ENCODE data around the gene ORC3.

Gene ORC3

DNA sequence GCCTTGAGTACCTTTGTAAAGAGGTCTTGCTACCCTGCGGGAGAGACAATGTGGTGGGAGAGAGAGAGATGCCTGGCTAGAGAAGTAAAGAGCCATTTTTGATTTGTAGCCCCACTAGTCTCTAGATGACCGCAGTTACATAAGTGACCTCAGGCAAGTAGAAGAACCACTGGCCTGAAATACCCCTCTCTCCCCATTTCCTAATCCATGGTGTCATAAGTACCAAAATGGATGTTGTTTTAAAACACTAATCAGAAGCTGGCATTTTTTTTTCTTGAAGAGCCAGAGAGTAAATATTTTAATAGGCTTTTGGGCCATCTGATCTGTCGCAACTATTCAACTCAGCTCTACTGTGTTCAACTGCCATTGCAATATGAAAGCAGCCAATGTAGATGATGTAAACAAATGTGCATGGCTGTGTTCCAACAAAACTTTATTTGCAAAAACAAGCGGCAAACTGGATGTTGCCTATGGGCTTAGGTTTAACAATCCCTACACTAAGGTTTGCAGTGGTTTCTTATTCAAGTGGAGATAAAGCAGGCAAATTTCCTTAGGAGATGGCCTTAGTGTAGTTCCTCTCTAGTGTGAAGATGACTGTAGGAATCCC lies 36.7 kb upstream of the ORC3 start:
- H3K4me3 ChIP-seq (ENCODE audit: low read depth, low read length), result no peak overlapping the region
- TF ChIP-seq, protein P1, sequence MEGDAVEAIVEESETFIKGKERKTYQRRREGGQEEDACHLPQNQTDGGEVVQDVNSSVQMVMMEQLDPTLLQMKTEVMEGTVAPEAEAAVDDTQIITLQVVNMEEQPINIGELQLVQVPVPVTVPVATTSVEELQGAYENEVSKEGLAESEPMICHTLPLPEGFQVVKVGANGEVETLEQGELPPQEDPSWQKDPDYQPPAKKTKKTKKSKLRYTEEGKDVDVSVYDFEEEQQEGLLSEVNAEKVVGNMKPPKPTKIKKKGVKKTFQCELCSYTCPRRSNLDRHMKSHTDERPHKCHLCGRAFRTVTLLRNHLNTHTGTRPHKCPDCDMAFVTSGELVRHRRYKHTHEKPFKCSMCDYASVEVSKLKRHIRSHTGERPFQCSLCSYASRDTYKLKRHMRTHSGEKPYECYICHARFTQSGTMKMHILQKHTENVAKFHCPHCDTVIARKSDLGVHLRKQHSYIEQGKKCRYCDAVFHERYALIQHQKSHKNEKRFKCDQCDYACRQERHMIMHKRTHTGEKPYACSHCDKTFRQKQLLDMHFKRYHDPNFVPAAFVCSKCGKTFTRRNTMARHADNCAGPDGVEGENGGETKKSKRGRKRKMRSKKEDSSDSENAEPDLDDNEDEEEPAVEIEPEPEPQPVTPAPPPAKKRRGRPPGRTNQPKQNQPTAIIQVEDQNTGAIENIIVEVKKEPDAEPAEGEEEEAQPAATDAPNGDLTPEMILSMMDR (IDR thresholded peaks at IDR 0.05; ENCODE audit: borderline replicate concordance, insufficient read depth, low read depth, low read length), result no peak

- no peak overlapping the region for H3K4me3 ChIP-seq (ENCODE audit: low read depth, low read length)
- TF ChIP-seq, protein P1 (IDR thresholded peaks at IDR 0.05; ENCODE audit: borderline replicate concordance, insufficient read depth, low read depth, low read length), result no peak
These were observed 34.4 kb upstream of the ORC3 start for GRCh38 chr6:87555506-87555905.

- TF ChIP-seq, protein P1 (IDR thresholded peaks at IDR 0.05; ENCODE audit: borderline replicate concordance, insufficient read depth, low read depth, low read length), result no peak
- no peak overlapping the region for H3K4me3 ChIP-seq (ENCODE audit: low read depth, low read length)
These were observed 31.5 kb upstream of the ORC3 start for GRCh38 chr6:87558446-87558845.

DNA sequence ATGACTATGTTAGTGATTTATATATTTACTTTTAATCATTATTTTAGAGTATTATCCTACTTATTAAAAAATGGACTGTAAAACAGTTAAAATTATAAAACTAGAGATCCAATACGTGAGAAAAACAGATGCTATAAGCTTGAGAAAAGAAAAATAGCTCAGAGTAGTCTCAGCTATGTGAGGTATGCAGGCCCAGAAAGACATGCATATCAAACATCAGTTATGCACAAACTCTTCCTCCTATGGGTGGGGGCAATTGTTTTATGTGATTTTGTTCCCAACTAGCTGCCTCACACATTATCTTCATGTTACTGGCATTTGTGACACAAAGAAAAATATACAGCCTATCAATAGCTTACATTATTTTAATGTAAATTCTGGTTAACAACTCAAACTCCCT lies 28.9 kb upstream of the ORC3 start:
- no peak overlapping the region for H3K4me3 ChIP-seq (ENCODE audit: low read depth, low read length)
- TF ChIP-seq, protein P1 (IDR thresholded peaks at IDR 0.05; ENCODE audit: borderline replicate concordance, insufficient read depth, low read depth, low read length), result no peak

GRCh38 chr6:87572021-87572420 lies 17.9 kb upstream of the ORC3 start:
- TF ChIP-seq, protein P1 (IDR thresholded peaks at IDR 0.05; ENCODE audit: borderline replicate concordance, insufficient read depth, low read depth, low read length), result no peak
- H3K4me3 ChIP-seq (ENCODE audit: low read depth, low read length), result no peak overlapping the region

GRCh38 chr6:87572883-87573282 lies 17.1 kb upstream of the ORC3 start:
- H3K4me3 ChIP-seq (ENCODE audit: low read depth, low read length), result no peak overlapping the region
- TF ChIP-seq, protein P1 (IDR thresholded peaks at IDR 0.05; ENCODE audit: borderline replicate concordance, insufficient read depth, low read depth, low read length), result no peak

DNA sequence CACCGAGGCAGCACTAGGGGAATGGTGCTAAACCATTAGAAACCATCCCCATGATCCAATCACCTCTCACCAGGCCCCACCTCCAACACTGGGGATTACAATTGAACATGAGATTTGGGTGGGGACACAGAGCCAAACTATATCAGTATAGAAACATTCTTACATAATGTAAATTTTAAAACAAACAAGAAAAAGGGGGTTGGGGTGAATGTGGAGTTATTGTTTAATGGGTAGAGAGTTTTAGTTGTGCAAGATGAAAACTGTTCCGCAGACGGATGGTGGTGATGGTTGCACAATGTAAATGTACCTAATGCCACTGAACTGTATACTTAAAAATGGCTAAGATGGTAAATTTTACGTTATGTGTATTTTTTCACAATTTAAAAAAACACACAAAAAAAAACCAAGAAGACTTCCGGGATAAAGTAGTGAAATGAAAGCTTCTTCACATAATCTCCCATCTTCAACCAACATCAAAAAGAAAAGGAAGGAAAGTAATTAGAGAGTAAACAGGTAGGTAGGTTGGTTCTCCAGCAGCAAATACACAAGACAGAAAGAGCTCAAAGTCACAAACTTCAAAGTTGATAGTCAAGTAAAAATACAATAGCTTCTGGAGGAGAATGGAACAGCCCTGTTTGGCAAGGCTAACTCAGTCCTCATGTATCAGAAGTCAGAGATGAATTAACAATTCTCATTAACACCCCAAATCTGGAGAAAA lies 16.5 kb upstream of the ORC3 start:
- TF ChIP-seq, protein P1 (IDR thresholded peaks at IDR 0.05; ENCODE audit: borderline replicate concordance, insufficient read depth, low read depth, low read length), result no peak

More for the DNA sequence above, 16.5 kb upstream of the ORC3 start:
- H3K4me3 ChIP-seq (ENCODE audit: low read depth, low read length), result no peak overlapping the region

All from GM12875 (cell line).